Right lobe of liver (tissue), 4 donors: ENCODE data around the gene CTSW.

Experiments used
- CTCF ChIP-seq, 4 donors: fragments of 200-600 bp in 3 of 4; fragments of 450-650 bp in 1 of 4; IDR thresholded peaks; one replicate each; pipeline versions ENCODE4 v1.5.1 to v1.8.0; 2016 to 2022; ENCODE audit warnings: antibody characterized with exemption in 4 of 4, mild to moderate bottlenecking in 2 of 4
- POLR2A ChIP-seq: fragments of 450-650 bp; IDR thresholded peaks from one replicate; pipeline ENCODE4 v1.6.1; 2017; ENCODE audit warnings: antibody characterized with exemption, mild to moderate bottlenecking
- donor health status: DM: no; HTN: no; CAD: no.
- donor health status: DM: no; HTN: no; CAD: no.
- donor health status: DM: no; HTN: yes; CAD: no.

GRCh38 chr11:65890324-65891218 lies 10.9 kb downstream of the CTSW start, which contains the start of gene CCDC85B:
- peak in 2 of 4 donors; percentile 10 to 22 for TF ChIP-seq CTCF (IDR thresholded peaks at IDR 0.05)
- peak; percentile 98 for TF ChIP-seq POLR2A
